Measurements from ENCODE around the gene KIAA0825.

DNA sequence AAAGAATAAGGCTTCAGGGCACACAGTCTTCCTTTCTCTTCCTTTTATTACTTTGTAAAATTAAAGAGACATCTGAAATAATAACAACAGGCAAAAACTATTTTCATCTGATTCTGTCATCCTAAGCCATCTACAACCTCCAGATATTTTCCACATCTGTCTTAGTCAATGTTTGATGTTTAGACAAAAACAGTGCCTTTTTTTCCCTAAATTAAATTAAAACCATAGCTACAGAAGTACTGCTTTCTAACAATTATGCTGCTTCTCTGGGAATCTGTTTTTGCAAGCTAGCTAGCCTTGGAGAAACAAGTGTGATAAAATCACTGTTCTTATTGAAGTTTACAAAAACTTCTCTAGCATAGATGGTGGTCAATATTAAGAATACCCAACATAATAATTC, 95.4 kb downstream of the KIAA0825 start:
- TF ChIP-seq EZH2 (IDR thresholded peaks at IDR 0.05; ENCODE audit: insufficient read depth, poor library complexity, severe bottlenecking) (no peak), EZH2phosphoT487 (IDR thresholded peaks at IDR 0.05; ENCODE audit: insufficient read depth, low read depth) (no peak)
